Stimulated activated CD8-positive, alpha-beta memory T cell treated with anti-CD3 and anti-CD28 coated beads, Interleukin-7, amount 100 ng/mL, for 48 hours (primary cell): ENCODE measurements around the gene PLEKHM2.
A peak's percentile ranks its signal among the peaks of the same experiment; 100 is the strongest.

ENCODE experiments used
- DNase-seq, 2 donors: peaks; one replicate each; pipeline ENCODE4 v3.0.0-alpha.2; 2020; ENCODE audit warnings: low read depth in 1 of 2; ENCODE audit errors: extremely low read depth in 1 of 2

Gene PLEKHM2

DNA sequence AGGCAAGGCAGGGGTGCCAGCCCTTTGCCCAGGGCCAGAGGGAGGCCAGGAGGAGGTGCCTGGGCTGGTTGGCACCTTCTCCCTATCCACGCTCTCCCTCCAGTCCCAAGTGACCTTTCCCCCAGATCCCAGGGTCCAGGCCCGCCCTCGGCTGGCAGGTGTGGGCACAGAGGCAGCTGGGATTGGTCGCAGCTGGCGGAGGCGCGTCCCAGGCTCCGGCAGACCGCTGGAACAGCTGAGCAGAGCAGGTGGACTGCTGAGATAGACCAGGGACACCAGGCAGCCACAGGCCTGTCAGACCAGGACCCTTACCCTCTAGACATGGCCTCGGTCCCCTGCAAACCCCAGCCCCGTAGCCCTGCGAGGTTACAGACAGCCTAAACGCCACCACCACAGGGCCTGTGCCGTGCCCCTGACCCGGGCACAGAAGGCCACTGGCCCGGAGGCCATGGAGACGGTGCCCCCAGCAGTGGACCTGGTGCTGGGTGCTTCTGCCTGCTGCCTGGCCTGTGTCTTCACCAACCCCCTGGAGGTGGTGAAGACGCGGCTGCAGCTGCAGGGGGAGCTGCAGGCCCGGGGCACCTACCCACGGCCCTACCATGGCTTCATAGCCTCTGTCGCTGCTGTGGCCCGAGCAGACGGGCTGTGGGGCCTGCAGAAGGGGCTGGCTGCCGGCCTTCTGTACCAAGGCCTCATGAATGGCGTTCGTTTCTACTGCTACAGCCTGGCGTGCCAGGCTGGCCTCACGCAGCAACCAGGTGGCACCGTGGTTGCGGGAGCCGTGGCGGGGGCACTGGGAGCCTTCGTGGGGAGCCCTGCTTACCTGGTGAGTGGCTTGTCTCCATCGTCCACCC, 52.1 kb downstream of the PLEKHM2 start, which contains the start of gene SLC25A34:
Gene SLC25A34 (plus strand): TSS at position 221 of the 854 bp plus-strand sequence. CDS start 228 bp downstream, at position 449.
- no peak for DNase-seq

DNA sequence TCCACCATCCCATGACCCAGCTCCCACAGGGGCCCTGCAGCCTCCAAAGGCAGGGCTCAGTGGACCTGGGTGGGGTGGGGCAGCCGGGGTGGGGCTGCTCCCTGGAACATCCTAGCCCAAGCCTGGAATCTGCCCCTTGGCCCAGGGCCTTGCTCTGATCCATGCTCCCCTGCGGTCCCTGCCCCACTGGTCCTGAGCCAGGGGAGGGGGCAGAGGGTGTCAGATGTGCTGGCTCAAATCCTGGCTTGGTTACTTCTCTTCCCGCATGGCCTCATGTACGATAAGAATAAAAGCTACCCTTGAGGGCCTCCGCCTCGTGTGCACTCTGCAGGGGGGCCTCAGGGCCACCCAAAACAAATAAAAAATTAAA, 52.8 kb downstream of the PLEKHM2 start:
- no peak for DNase-seq

DNA sequence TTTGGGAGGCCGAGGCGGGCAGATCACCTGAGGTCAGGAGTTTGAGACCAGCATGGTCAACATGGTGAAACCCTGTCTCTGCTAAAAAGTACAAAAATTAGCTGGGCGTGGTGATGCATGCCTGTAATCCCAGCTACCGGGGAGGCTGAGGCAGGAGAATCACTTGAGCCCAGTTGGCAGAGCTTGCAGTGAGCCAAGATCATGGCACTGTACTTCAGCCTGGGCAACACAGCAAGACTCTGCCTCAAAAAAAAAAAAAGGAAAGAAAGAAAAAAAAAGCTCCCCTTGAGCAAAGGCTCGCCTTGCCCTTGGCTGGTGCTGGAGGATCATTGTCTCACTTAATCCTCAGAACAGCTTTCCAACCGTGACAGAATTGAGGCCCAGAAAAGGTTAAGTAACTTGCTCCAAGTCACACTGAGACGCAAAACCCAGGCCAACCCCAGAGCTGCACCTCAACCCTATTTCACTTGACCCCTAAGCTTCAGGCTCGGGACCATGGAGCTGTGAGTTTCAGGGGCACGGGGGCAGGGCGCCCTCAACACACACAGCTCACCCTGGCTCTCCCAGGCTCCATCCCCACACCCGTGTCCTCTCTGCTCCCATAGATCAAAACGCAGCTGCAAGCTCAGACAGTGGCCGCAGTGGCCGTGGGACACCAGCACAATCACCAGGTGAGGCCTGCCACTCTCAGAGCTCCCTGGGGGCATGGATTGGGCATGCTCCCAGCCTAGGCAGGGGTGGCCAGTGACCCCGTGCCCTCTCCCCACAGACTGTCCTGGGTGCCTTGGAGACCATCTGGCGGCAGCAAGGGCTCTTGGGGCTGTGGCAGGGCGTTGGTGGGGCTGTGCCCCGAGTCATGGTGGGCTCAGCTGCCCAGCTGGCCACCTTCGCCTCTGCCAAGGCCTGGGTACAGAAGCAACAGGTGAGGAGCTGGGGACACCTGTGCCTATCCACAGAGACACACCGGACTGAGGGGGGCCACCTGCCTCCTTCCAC, 53.5 kb downstream of the PLEKHM2 start:
- no peak for DNase-seq

DNA sequence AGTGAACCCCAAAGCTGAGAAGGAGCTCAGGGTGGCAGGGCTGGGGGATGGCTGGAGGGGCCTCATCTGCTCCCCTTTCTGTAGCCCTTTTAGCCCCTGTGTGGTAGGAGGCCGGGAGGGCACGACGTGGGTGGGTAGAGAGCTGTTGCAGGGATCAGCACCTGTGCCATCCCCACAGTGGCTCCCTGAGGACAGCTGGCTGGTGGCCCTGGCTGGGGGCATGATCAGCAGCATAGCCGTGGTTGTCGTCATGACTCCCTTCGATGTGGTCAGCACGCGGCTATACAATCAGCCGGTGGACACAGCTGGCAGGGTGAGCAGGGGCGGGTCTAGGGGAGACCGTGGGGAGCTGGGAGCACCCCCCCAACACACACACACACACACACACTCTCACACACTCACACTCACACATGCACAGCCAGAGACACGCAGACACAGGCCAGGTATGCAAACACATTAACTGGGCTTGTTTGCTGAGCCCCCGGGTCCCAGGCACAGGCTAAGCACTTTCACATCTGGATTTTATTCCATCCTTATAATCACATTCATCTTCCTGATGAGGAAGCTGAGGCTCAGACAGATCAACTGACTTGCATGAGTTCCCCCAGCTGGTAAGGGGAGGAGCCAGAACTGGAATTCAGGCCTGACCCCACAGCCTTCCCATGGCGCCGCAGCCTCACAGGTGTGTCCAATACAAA, 54.4 kb downstream of the PLEKHM2 start:
- DNase-seq, result no peak

DNA sequence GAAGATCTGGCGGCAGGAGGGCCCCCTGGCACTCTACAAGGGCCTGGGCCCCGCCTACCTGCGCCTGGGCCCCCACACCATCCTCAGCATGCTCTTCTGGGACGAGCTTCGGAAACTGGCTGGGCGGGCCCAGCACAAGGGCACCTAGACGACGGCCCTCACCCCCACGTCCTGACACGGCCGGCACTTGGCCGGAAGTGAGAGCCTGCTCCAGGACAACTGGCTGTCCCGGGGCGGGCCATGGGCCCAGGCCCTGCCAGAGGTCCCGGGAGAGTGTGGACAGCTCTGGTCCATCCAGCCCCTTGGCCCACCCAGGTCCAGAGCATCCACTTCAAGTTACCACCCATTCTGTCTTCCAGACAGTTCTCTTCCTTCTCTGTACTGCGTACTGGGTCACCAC, 55.1 kb downstream of the PLEKHM2 start:
- no peak for DNase-seq

DNA sequence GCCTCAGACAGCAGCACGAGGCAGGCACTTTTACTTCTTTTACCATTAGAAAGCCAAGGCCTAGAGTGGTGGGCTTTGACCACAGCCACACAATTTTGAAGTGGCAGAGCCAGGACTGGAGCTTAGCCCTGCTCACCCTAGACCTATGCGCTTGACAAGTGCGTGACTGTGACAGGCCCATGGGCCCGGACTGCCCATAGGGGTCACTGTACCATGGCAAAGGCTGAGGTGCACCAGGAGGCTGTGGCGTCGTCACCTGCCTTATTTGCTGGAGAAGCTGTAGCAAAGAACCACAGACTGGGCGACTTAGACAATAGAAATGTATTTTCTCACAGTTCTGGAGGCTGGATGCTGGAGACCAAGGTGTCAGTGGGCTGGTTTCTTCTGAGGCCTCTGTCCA, 55.6 kb downstream of the PLEKHM2 start:
- no peak for DNase-seq

DNA sequence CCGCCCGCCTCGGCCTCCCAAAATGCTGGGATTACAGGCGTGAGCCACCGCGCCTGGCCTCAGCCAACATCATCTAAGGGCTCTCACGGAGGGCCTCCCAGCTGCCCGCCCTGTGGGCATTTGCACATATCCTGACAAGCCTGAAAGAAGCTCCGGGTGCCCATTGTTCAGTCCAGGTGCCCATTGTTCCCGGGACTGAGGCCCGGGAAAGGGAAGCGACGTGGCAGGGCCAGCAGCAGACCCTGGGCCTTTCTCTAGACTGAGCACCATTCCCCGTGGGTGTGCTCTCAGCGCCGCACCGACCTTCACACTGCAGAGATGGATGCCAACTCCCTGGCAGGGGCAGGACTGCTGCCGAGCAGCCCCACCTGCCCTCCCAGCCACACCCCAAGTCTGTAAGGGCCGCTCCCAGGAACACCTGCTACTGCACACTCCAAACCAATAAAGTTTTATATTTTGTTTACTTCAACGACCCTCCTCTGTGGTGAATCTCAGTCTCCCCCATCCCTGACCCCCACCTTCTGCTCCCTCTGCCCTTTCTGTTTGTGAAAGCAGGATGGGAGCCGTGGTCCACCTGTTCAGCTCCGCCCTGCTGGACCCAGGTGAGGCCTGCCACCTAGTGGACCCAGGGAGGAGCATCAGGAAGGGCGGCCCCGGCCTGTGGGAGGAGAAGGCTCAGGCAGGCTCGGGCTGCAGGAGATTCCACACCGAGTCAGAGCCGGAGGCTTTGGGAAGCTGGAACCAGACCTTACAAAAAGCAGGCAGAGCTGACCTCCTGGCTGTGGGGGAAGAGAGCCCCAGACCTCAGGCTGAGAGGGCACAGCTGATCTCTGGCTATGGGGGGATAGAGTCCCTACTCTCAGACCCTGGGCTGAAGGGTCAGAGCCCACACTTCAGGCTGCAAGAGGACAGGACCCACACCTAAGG, 57.1 kb downstream of the PLEKHM2 start:
- peak; percentile 40 to 46 for DNase-seq

DNA sequence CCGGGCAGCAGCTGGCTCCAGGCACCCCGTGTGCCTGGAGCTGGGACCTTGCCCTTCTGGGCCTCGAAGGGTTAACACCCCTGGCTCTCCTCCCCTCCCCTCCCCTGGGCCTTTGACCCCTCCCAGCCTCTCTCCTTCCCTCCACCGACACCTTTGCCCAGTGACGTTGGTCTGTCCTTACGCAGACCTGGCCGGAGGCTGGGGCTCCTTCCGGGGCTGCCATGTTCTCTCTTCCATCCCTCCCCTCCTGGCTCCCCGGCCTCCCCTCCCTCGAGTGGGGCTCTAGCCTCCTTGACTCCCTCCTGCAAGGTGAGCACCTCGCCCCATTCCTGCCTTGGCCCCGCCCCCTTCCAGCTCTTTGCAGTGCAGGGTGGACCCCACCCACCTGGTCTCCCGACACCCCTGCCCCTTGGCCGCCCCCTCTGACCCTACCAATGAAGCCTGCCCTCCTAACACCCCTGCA, 58.2 kb downstream of the PLEKHM2 start, which contains the start of gene TMEM82:
Gene TMEM82 (plus strand): TSS at position 161 of the 463 bp plus-strand sequence. CDS start 61 bp downstream, at position 222.
- DNase-seq, result no peak

DNA sequence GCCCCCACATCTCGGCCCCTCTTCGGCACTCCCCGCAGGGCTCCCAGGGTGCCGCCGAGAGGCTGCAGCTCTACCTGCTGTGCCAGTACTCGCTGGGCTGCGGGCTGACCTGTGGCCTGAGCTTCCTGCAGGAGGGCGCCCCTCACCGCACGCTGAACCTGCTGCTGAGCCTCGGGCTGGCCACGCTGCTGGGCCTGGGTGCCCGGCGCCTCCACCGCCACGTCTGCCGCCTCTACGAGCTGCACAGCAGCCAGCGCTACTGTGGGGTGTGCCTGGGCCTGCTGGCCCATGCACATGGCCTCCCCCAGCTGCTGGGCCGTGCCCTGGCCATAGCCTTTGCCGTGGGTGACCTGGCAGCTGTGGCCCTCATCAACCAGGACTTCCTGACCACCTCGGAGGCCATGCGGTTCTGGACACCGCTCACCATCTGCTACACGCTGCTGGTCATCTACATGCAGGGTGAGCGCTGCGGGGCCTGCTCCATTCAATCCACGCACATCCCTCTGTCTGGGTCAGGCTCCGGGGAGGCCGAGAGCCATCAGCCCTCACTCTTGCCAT, 60.1 kb downstream of the PLEKHM2 start:
- DNase-seq, result no peak

DNA sequence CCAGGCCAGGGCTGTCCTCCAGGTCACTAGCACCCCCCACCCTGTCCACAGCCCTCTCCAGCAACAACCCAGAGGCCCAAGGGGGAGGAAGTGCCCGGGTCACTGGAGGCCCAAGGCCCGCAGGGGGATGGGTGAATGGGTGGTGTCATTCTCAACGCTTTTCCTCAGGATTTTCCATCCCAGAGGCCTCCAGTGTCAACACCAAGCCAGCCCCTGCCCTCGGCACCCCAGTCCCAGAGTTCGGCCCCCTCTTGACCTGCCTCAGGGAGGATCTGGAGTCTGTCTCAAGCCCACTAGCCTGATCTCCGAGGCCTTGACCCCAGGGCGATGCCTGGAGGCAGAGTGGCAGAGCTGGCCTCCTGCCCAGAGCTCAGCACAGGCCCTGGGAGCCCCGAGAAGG, 63.3 kb downstream of the PLEKHM2 start:
- no peak for DNase-seq

DNA sequence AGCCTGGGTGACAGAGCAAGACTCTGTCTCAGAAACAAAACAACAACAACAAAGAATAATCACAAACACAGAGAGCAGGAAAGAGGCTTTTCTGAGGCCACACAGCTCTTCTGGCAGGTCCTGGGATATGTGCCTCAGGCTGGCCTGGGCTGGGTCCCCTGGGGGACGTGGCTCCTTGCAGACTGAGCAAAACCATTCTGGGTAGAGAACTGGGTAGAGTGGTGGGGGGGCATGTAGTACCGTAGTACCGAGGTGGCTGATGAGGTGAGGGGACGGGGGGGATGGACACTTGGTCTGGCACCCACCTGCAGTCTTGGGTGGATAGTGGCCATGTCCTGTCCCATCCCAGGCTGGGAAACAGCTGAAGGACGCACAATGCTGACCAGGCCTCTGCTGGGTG, 64.1 kb downstream of the PLEKHM2 start:
- DNase-seq, result no peak

DNA sequence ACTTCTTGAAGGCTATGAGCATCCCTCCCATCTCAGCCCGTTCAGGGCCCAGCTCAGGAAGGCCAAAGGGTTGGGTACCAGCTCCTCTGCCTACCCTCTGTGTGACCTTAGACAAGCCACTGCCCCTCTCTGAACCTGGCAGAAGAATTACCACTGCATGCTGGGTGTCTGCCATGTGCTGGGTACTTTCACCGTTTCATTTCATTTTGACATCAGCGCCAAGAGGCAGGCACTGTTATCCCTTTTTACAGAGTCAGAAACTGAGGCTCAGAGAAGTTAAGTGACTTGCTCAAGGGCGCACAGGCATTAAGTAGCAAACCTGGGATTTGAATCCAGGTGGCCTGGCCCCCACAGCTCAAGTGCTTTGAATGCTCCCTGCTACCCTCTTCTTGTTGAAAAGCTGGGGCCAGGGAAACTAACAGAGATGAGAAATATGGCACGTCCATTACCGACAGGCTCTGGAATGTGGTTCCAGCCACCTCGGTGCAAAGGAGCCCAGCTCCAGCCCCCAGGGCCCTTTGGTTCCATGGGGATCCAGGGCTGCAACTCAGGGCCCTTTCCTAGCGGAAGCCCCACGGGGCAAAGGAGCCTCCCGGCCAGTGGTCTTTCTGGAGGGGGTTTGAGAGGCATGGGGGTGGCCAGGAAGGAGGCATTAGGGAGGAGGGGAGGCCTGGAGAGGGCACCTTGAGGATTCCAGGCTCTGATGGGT, 64.7 kb downstream of the PLEKHM2 start:
- DNase-seq, result no peak

DNA sequence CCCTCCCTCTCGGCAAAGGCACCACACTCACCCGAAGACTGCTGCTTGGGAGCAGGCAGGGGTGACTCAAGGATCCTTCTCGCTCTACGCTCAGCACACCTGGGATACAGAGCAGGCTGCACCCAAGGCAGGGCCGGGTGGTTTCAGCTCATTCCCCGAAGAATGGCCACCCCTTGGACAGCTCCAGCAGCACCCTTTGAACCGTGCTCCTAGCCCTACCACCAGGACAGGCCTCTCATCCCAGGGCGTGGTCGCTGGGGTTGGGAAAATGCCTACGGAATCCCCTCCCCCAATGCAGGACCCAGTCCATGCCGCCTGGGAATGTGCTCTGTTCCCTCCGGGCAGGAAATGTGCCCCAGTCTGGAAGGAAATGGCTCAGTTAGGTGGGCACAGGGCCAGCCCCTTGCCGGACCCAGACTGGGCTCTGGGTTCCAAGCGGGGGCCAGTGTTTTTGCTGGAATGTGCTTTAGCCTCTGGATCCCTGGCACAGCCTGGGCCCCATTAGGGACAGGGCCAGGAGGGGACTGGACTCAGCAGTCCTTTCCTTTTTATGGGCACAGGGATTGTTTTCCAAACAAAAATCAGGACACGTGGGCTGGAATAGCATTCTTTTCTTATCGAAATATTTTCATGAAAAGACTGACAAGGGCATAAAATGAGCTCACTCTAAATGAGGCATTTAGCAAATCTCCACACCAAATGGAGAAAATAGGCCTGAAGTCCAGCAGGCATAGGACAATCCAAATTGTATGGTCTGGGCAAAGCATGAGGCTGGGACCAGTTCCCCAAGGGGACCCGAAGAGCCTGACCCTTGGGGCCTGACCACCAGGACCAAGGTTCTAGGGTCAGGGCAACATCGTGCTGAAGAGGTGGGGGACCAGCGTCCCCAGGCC, 65.5 kb downstream of the PLEKHM2 start:
- no peak for DNase-seq

DNA sequence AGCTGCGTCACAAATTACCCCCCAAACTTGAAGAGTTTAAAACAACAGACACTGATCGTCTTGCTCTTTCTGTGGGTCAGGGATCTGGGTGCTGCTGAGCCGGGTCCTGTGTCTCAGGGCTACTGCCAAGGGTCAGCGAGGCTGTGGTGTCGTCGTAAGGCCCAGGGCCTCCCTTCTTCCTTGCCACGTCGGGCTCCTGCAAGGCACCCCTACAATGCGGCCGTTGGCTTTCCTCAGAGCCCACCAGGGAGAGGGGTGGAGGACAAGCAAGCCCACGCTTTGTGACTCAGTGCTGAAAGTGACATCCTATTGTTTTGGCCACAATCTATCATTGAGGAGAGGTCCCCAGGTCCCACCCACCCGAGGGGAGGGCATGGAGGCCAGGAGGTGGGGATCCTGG, 66.8 kb downstream of the PLEKHM2 start:
- DNase-seq, result no peak

DNA sequence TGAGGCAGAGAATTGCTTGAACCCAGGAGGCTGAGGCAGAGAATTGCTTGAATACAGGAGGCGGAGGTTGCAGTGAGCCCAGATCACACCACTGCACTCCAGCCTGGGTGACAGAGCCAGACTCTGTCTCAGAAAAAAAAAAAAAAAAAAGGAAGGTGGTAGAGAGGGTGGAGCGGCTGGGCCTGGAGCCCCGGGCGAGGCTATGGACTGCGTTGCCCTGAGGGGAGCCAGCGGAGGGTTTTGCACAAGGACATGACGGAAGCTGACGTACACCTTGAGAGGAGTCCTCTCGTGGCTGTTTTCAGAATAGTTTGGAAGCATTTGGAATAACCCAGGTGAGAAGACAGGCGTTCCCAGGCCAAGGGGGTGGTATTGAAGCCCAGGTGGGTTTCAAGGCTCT, 67.6 kb downstream of the PLEKHM2 start:
- DNase-seq, result no peak

DNA sequence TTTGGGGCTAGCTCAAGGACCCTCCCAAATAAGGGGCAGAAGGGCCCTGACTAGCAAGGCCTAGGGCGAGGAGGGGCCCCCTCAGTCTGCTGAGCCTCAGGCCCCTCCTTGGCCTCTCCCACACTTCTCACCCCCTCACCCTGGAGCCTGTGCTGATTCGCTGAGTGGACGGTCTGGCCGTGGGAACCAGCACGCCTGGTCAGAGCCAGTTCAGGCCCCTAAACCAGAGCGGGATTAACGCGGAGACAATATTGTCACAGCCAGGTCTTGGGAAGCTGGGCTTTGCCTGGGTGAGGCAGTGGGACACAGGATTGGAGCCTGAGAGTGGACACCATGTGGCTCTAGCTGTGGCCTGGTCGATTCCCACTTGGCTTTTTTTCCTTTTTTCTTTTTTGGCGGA, 69.7 kb downstream of the PLEKHM2 start:
- DNase-seq, result no peak

DNA sequence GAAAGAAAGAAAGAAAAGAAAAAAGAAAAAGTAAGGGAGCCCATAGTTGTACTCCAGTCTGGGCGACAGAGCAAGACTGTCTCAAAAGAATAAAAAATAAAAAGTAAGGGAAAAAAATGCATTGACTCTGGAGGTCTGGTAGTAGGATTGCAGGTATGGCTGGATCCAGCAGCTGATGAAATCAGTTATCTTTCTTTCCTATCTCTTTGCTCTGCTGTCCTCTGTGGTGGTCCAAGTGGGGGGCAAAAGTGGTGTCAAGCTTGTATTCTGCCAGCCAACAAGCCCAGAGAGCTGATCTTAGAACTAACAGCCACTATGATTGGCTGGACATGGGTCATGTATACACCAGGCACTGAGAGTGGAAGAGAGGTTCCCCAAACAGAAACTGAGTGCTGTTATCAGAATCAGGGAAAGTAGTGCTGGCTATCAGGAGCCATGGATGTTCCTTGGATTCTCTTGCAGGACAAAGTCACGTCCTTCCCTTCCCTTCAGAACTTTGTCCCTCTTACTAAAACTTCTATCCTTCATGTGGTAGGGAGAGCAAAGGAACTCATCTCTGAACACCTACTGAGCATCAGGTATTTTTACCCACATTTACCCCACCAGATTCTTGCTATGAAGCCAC, 71.0 kb downstream of the PLEKHM2 start:
- no peak for DNase-seq
